SK-N-SH treated with all-trans-retinoic acid at 6 μM for 48 hours (cell line): ENCODE results near the gene MUC5B.

ENCODE experiments used
- ATAC-seq: fragments of 200-7000 bp; cut with Tn5 transposase; 3 replicates; pipeline ENCODE4 v1.9.1; 2020; ENCODE audit warnings: mild to moderate bottlenecking, moderate library complexity
- BACH2 ChIP-seq: fragments of 250-450 bp; sonication (Bioruptor Pico); IDR thresholded peaks from 2 replicates; pipeline ENCODE4 v1.9.0; 2021; ENCODE audit warnings: mild to moderate bottlenecking, borderline replicate concordance
- CSRNP3 ChIP-seq: fragments of 250-450 bp; sonication (Bioruptor Pico); IDR thresholded peaks from 2 replicates; pipeline ENCODE4 v1.5.1; 2021; ENCODE audit warnings: mild to moderate bottlenecking, moderate library complexity
- ESRRG ChIP-seq: fragments of 250-450 bp; sonication (Bioruptor Pico); IDR thresholded peaks from 2 replicates; pipeline ENCODE4 v1.6.1; 2021; ENCODE audit warnings: mild to moderate bottlenecking
- GLIS3 ChIP-seq: fragments of 250-450 bp; sonication (Bioruptor Pico); IDR thresholded peaks from 2 replicates; pipeline ENCODE4 v1.5.0; 2020; ENCODE audit warnings: mild to moderate bottlenecking, moderate library complexity
- ISL1 ChIP-seq: fragments of 250-450 bp; sonication (Bioruptor Pico); IDR thresholded peaks from 2 replicates; pipeline ENCODE4 v2.1.2; 2022; ENCODE audit warnings: mild to moderate bottlenecking, moderate library complexity
- OSR1 ChIP-seq: fragments of 250-450 bp; sonication (Bioruptor Pico); IDR thresholded peaks from 2 replicates; pipeline ENCODE4 v1.8.0; 2022; ENCODE audit warnings: moderate library complexity, mild to moderate bottlenecking, inconsistent platforms
- PATZ1 ChIP-seq: fragments of 250-450 bp; sonication (Bioruptor Pico); IDR thresholded peaks from 2 replicates; pipeline ENCODE4 v1.8.0; 2020; ENCODE audit warnings: mild to moderate bottlenecking, moderate library complexity, borderline replicate concordance
- POU6F1 ChIP-seq: fragments of 250-450 bp; sonication (Bioruptor Pico); IDR thresholded peaks from 2 replicates; pipeline ENCODE4 v1.8.0; 2021; ENCODE audit warnings: low read depth, mild to moderate bottlenecking, moderate library complexity, borderline replicate concordance
- PPARA ChIP-seq: fragments of 250-450 bp; sonication (Bioruptor Pico); IDR thresholded peaks from 2 replicates; pipeline ENCODE4 v1.5.0; 2020; ENCODE audit warnings: mild to moderate bottlenecking, borderline replicate concordance
- RARB ChIP-seq: fragments of 250-450 bp; sonication (Bioruptor Pico); IDR thresholded peaks from 2 replicates; pipeline ENCODE4 v1.8.0; 2021; ENCODE audit warnings: mild to moderate bottlenecking, moderate library complexity
- SNAI2 ChIP-seq: fragments of 250-450 bp; sonication (Bioruptor Pico); IDR thresholded peaks from 2 replicates; pipeline ENCODE4 v1.5.0; 2020; ENCODE audit warnings: mild to moderate bottlenecking, moderate library complexity
- TCF4 ChIP-seq: fragments of 250-450 bp; sonication (Bioruptor Pico); IDR thresholded peaks from 2 replicates; pipeline ENCODE4 v1.8.0; 2021; ENCODE audit warnings: mild to moderate bottlenecking, moderate library complexity, borderline replicate concordance
- TOX ChIP-seq: fragments of 250-450 bp; sonication (Bioruptor Pico); IDR thresholded peaks from 2 replicates; pipeline ENCODE4 v1.8.0; 2021; ENCODE audit warnings: mild to moderate bottlenecking, moderate library complexity, borderline replicate concordance
- TSHZ2 ChIP-seq: fragments of 250-450 bp; sonication (Bioruptor Pico); IDR thresholded peaks from 2 replicates; pipeline ENCODE4 v1.5.0; 2020; ENCODE audit warnings: mild to moderate bottlenecking, moderate library complexity
- ZFP3 ChIP-seq: fragments of 250-450 bp; sonication (Bioruptor Pico); IDR thresholded peaks from 2 replicates; pipeline ENCODE4 v1.5.0; 2020; ENCODE audit warnings: mild to moderate bottlenecking, moderate library complexity
- ZFP30 ChIP-seq: fragments of 450-650 bp; formaldehyde crosslinking; IDR thresholded peaks from 2 replicates; pipeline ENCODE4 v1.5.0; 2022; ENCODE audit warnings: mild to moderate bottlenecking, moderate library complexity
- ZNF565 ChIP-seq: fragments of 450-650 bp; formaldehyde crosslinking; conservative IDR thresholded peaks from 2 replicates; pipeline ENCODE4 v1.5.0; 2020; ENCODE audit warnings: low read depth, mild to moderate bottlenecking, moderate library complexity
- ZNF70 ChIP-seq: fragments of 450-650 bp; formaldehyde crosslinking; IDR thresholded peaks from 2 replicates; pipeline ENCODE4 v1.5.0; 2020; ENCODE audit warnings: mild to moderate bottlenecking, moderate library complexity
- ZNF8 ChIP-seq: fragments of 450-650 bp; formaldehyde crosslinking; IDR thresholded peaks from 2 replicates; pipeline ENCODE4 v1.5.0; 2020; ENCODE audit warnings: mild to moderate bottlenecking, moderate library complexity

Gene MUC5B

GRCh38 chr11:1235901-1236315 is 13.0 kb downstream of the MUC5B start:
- no peak for ATAC-seq
- TF ChIP-seq GLIS3 (no peak), ESRRG (CRISPR knock-in tag) (no peak)

- TF ChIP-seq ZFP30 (CRISPR knock-in tag) (no peak), PPARA (CRISPR knock-in tag) (no peak), RARB (no peak), ZNF565 (CRISPR knock-in tag) (no peak), TOX (CRISPR knock-in tag) (no peak), GLIS3 (no peak), ZNF8 (CRISPR knock-in tag) (no peak), OSR1 (no peak), ZFP3 (no peak), BACH2 (CRISPR knock-in tag) (no peak)
- ATAC-seq = no peak
Observed at GRCh38 chr11:1236316-1237127, 13.7 kb downstream of the MUC5B start.

GRCh38 chr11:1237128-1237580 is 14.3 kb downstream of the MUC5B start:
- ATAC-seq = no peak
- TF ChIP-seq ZFP3 = no peak
- no peak for TF ChIP-seq ISL1 (CRISPR knock-in tag)
- no peak for TF ChIP-seq PATZ1 (CRISPR knock-in tag)
- TF ChIP-seq TOX (CRISPR knock-in tag) = no peak
- no peak for TF ChIP-seq BACH2 (CRISPR knock-in tag)
- no peak for TF ChIP-seq TCF4
- no peak for TF ChIP-seq ESRRG (CRISPR knock-in tag)
- TF ChIP-seq ZNF8 (CRISPR knock-in tag) = no peak
- no peak for TF ChIP-seq ZFP30 (CRISPR knock-in tag)
- no peak for TF ChIP-seq RARB
- TF ChIP-seq POU6F1 = no peak
- no peak for TF ChIP-seq ZNF565 (CRISPR knock-in tag)
- no peak for TF ChIP-seq OSR1
- TF ChIP-seq PPARA (CRISPR knock-in tag) = no peak
- TF ChIP-seq ZNF70 (CRISPR knock-in tag) = no peak
- no peak for TF ChIP-seq GLIS3
- TF ChIP-seq SNAI2 (CRISPR knock-in tag) = no peak

GRCh38 chr11:1237851-1238250 is 15.0 kb downstream of the MUC5B start:
- ATAC-seq = no peak
- TF ChIP-seq ZNF70 (CRISPR knock-in tag) (no peak), TCF4 (no peak), ZFP30 (CRISPR knock-in tag) (no peak), TSHZ2 (no peak), ESRRG (CRISPR knock-in tag) (no peak), ISL1 (CRISPR knock-in tag) (no peak), ZNF8 (CRISPR knock-in tag) (no peak), GLIS3 (no peak), CSRNP3 (no peak)
